GM06990 (cell line): ENCODE data around the gene PAK5.

ENCODE experiments used
- DNase-seq: peaks from one replicate; pipeline ENCODE4 v3.0.0-alpha.2; 2011; ENCODE audit not compliant: insufficient read length; ENCODE audit errors: extremely low read depth
- H3K27me3 ChIP-seq: replicated peaks from 2 replicates; pipeline ENCODE4 v1.6.0; 2011; ENCODE audit warnings: low read length; ENCODE audit not compliant: control insufficient read depth, insufficient read depth
- H3K36me3 ChIP-seq: 2 replicates; pipeline ENCODE4 v1.5.1; 2011; ENCODE audit warnings: low read length; ENCODE audit not compliant: control insufficient read depth, insufficient read depth
- H3K4me3 ChIP-seq: replicated peaks from 2 replicates; pipeline ENCODE4 v1.5.1; 2011; ENCODE audit warnings: low read depth, mild to moderate bottlenecking, control low read depth, low read length
- CTCF ChIP-seq: IDR thresholded peaks from 2 replicates; pipeline ENCODE4 v1.5.1; 2011; ENCODE audit warnings: low read length, control low read depth, mild to moderate bottlenecking, inconsistent platforms; ENCODE audit not compliant: insufficient read depth, poor library complexity, severe bottlenecking

PAK5 gene

GRCh38 chr20:9838378-9839295, at the start of gene PAK5:
TSS of gene PAK5 (minus strand) at chr20:9839076. CDS start at chr20:9644328, 194,748 bp downstream.
- TF ChIP-seq CTCF = no peak
- Histone ChIP-seq H3K27me3 (no peaks in the 10 kb centered on the region; the same call in 1 of the 2 replicates), H3K4me3 (no peak within 1 kb of the TSS), H3K36me3 (no peaks in the 10 kb centered on the region)
- DNase-seq = no peak

- H3K36me3 ChIP-seq = no peaks in the 10 kb centered on the region
- H3K4me3 ChIP-seq = no peak overlapping the region
- no peaks in the 10 kb centered on the region for H3K27me3 ChIP-seq
- DNase-seq = no peak
- TF ChIP-seq CTCF = no peak
Observed at GRCh38 chr20:9887706-9888105, 48.8 kb upstream of the PAK5 start.

GRCh38 chr20:9886227-9886626, 47.4 kb upstream of the PAK5 start:
- no peak for DNase-seq
- no peaks in the 10 kb centered on the region for H3K36me3 ChIP-seq
- no peak overlapping the region for H3K4me3 ChIP-seq
- H3K27me3 ChIP-seq = no peaks in the 10 kb centered on the region
- no peak for TF ChIP-seq CTCF

- H3K4me3 ChIP-seq = no peak overlapping the region
- no peaks in the 10 kb centered on the region for H3K27me3 ChIP-seq
- no peak for TF ChIP-seq CTCF
- H3K36me3 ChIP-seq = no peaks in the 10 kb centered on the region
- DNase-seq = no peak
Observed at GRCh38 chr20:9884666-9885065, 45.8 kb upstream of the PAK5 start.

GRCh38 chr20:9884061-9884460, 45.2 kb upstream of the PAK5 start:
- Histone ChIP-seq H3K36me3 (no peaks in the 10 kb centered on the region), H3K4me3 (no peak overlapping the region), H3K27me3 (no peaks in the 10 kb centered on the region)
- DNase-seq = no peak
- TF ChIP-seq CTCF = peak; percentile 12
